Lower leg skin (tissue), 3 donors: ENCODE results near the gene DNAH6.

Source experiments
- CTCF ChIP-seq, 3 donors: fragments of 450-650 bp; IDR thresholded peaks; one replicate each; pipeline ENCODE4 v1.5.1; 2016; ENCODE audit warnings: antibody characterized with exemption in 3 of 3, mild to moderate bottlenecking in 3 of 3, moderate library complexity in 2 of 3
- POLR2A ChIP-seq, 2 donors: fragments of 450-650 bp; IDR thresholded peaks; one replicate each; pipeline ENCODE4 v1.6.1; 2016 to 2017; ENCODE audit warnings: antibody characterized with exemption in 2 of 2, mild to moderate bottlenecking in 1 of 2, moderate library complexity in 1 of 2

- TF ChIP-seq POLR2A (IDR thresholded peaks at IDR 0.05), result no peak
- no peak for TF ChIP-seq CTCF (IDR thresholded peaks at IDR 0.05)
Observed at GRCh38 chr2:84669122-84669521, 152.8 kb downstream of the DNAH6 start.
